ENCODE data around the gene ZDHHC14.
"Not testable (repeated sequence)": the region's sequence is repeated elsewhere in the genome, so short reads cannot be mapped to it uniquely, and the experiment has no call there.

ZDHHC14 gene

GRCh38 chr6:157406661-157407060 is 25.7 kb downstream of the ZDHHC14 start:
- no peak for DNase-seq (ENCODE audit: low read depth)

- DNase-seq (ENCODE audit: low read depth) = no peak
These were observed 26.7 kb downstream of the ZDHHC14 start for GRCh38 chr6:157407646-157408045.

GRCh38 chr6:157408427-157408826 is 27.4 kb downstream of the ZDHHC14 start:
- DNase-seq (ENCODE audit: low read depth) = not testable (repeated sequence)

- no peak for DNase-seq (ENCODE audit: low read depth)
These were observed 29.1 kb downstream of the ZDHHC14 start for GRCh38 chr6:157410045-157410444.

GRCh38 chr6:157411368-157411767 is 30.4 kb downstream of the ZDHHC14 start:
- DNase-seq (ENCODE audit: low read depth) = no peak

- no peak for DNase-seq (ENCODE audit: low read depth)
These were observed 31.8 kb downstream of the ZDHHC14 start for GRCh38 chr6:157412791-157413190.

GRCh38 chr6:157420497-157420896 is 39.5 kb downstream of the ZDHHC14 start:
- DNase-seq (ENCODE audit: low read depth) = no peak

- DNase-seq (ENCODE audit: low read depth) = no peak
These were observed 43.6 kb downstream of the ZDHHC14 start for GRCh38 chr6:157424491-157425020.

GRCh38 chr6:157427969-157428368 is 47.0 kb downstream of the ZDHHC14 start:
- no peak for DNase-seq (ENCODE audit: low read depth)

GRCh38 chr6:157428427-157429202 is 47.6 kb downstream of the ZDHHC14 start:
- no peak for DNase-seq (ENCODE audit: low read depth)

GRCh38 chr6:157429248-157429647 is 48.3 kb downstream of the ZDHHC14 start:
- no peak for DNase-seq (ENCODE audit: low read depth)

GRCh38 chr6:157430834-157431233 is 49.8 kb downstream of the ZDHHC14 start:
- DNase-seq (ENCODE audit: low read depth) = no peak

- DNase-seq (ENCODE audit: low read depth) = no peak
These were observed 51.4 kb downstream of the ZDHHC14 start for GRCh38 chr6:157432231-157432891.

- DNase-seq (ENCODE audit: low read depth) = no peak
These were observed 51.9 kb downstream of the ZDHHC14 start for GRCh38 chr6:157432892-157433265.

- no peak for DNase-seq (ENCODE audit: low read depth)
These were observed 52.7 kb downstream of the ZDHHC14 start for GRCh38 chr6:157433678-157434081.

- no peak for DNase-seq (ENCODE audit: low read depth)
These were observed 53.5 kb downstream of the ZDHHC14 start for GRCh38 chr6:157434349-157435033.

- no peak for DNase-seq (ENCODE audit: low read depth)
These were observed 55.4 kb downstream of the ZDHHC14 start for GRCh38 chr6:157436219-157436943.

- no peak for DNase-seq (ENCODE audit: low read depth)
These were observed 56.0 kb downstream of the ZDHHC14 start for GRCh38 chr6:157436944-157437336.

GRCh38 chr6:157438611-157439111 is 57.7 kb downstream of the ZDHHC14 start:
- DNase-seq (ENCODE audit: low read depth) = no peak

GRCh38 chr6:157440171-157440570 is 59.2 kb downstream of the ZDHHC14 start:
- DNase-seq (ENCODE audit: low read depth) = no peak

GRCh38 chr6:157442291-157442690 is 61.3 kb downstream of the ZDHHC14 start:
- no peak for DNase-seq (ENCODE audit: low read depth)

All from stimulated activated CD8-positive, alpha-beta memory T cell treated with anti-CD3 and anti-CD28 coated beads, Interleukin-12 subunit alpha, Interleukin-12 subunit beta, amount 100 ng/mL, for 4 hours (primary cell).